GM18502 (cell line): ENCODE results near the gene A2M.
"Not testable (repeated sequence)": the region's sequence is repeated elsewhere in the genome, so short reads cannot be mapped to it uniquely, and the experiment has no call there.

Experiments
- ATAC-seq: cut with Tn5 transposase; IDR thresholded peaks from one replicate; pipeline ENCODE4 v1.9.1; 2021; ENCODE audit warnings: mild to moderate bottlenecking; ENCODE audit not compliant: unreplicated experiment, poor library complexity

The A2M gene

GRCh38 chr12:9115731-9116559 is at the start of gene A2M:
Gene A2M (minus strand): TSS chr12:9115919. CDS start chr12:9115849, 70 bp downstream.
- ATAC-seq, result no peak

GRCh38 chr12:9163392-9163791 is 47.7 kb upstream of the A2M start:
- ATAC-seq, result no peak

- ATAC-seq, result no peak
Observed at GRCh38 chr12:9156119-9156518, 40.4 kb upstream of the A2M start.

- ATAC-seq, result no peak
Observed at GRCh38 chr12:9149372-9149771, 33.7 kb upstream of the A2M start.

GRCh38 chr12:9148926-9149325 is 33.2 kb upstream of the A2M start:
- no peak for ATAC-seq

GRCh38 chr12:9147461-9147860 is 31.7 kb upstream of the A2M start:
- no peak for ATAC-seq

- ATAC-seq, result no peak
Observed at GRCh38 chr12:9144730-9145106, 29.0 kb upstream of the A2M start.

GRCh38 chr12:9143929-9144729 is 28.4 kb upstream of the A2M start:
- no peak for ATAC-seq

- no peak for ATAC-seq
Observed at GRCh38 chr12:9143137-9143536, 27.4 kb upstream of the A2M start.

GRCh38 chr12:9139588-9140290 is 24.0 kb upstream of the A2M start:
- not testable (repeated sequence) for ATAC-seq

- no peak for ATAC-seq
Observed at GRCh38 chr12:9135903-9136310, 20.2 kb upstream of the A2M start.

GRCh38 chr12:9134981-9135628 is 19.4 kb upstream of the A2M start:
- no peak for ATAC-seq

- ATAC-seq, result no peak
Observed at GRCh38 chr12:9133216-9133916, 17.6 kb upstream of the A2M start.

GRCh38 chr12:9132008-9132535 is 16.4 kb upstream of the A2M start:
- no peak for ATAC-seq

GRCh38 chr12:9130244-9130643 is 14.5 kb upstream of the A2M start:
- ATAC-seq, result no peak

- no peak for ATAC-seq
Observed at GRCh38 chr12:9127936-9128663, 12.4 kb upstream of the A2M start.

GRCh38 chr12:9127484-9127883 is 11.8 kb upstream of the A2M start:
- ATAC-seq, result no peak

GRCh38 chr12:9124383-9125031 is 8.8 kb upstream of the A2M start:
- no peak for ATAC-seq
